ENCODE measurements around the gene TAS2R1. TPM values are rescaled to one million over a fixed set of nuclear protein-coding genes. Genes with fewer than 3 reads are reported as not detected.

Gene TAS2R1
- total and polyA plus RNA-seq, 2 donors (not counting 1 experiment from before 2014, with no cell fraction given): not detected

DNA sequence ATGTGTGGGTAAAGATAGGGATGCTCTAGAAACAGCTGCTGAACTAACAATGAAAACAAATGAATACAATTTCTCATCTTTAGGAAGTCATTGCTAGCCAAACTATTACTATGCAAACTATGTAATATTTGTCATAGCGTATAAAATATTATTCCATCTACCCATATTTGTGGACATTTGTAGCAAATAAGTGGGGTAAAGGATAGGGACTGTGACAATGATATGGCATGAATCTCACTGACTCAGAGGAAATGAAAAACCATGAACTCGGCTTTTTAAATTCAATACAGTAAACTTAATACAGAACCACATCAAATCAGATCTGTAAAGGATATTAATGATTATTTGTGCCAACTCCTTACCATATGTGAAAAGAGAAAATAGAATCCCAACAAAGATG, 16.7 kb upstream of the TAS2R1 start:
- no peaks in the 10 kb centered on the region for H3K9me3 ChIP-seq (ENCODE audit: control extremely low read depth in 1 of 3, control insufficient read depth in 2 of 3, insufficient read depth in 1 of 3, low read length in 2 of 3)
- intact Hi-C loops (cut with micrococcal nuclease): no loop called here
- Mint-ChIP-seq H3K27ac (no peak overlapping the region), H3K4me1 (no peaks in the 10 kb centered on the region), H3K27me3 (no peaks in the 10 kb centered on the region), H3K4me3 (no peak overlapping the region), H3K9me3 (ENCODE audit: insufficient read depth) (no peaks in the 10 kb centered on the region)
- POLR2A ChIA-PET: no interaction called here
- H3K4me2 ChIP-seq (replicated peaks; ENCODE audit: low read depth, low read length, poor library complexity, severe bottlenecking): no peak overlapping the region
- H3K9ac ChIP-seq (ENCODE audit: low read length): no peak overlapping the region
- no peak for ATAC-seq (ENCODE audit: low read depth)
- no peak overlapping the region for H3K27ac ChIP-seq (ENCODE audit: low read length in 2 of 2)
- no peak overlapping the region for H2AFZ ChIP-seq (ENCODE audit: insufficient read depth, low read depth, low read length, poor library complexity, severe bottlenecking)
- no peak overlapping the region for H3K4me3 ChIP-seq (ENCODE audit: control extremely low read depth in 1 of 5, extremely low read depth in 1 of 5, insufficient read depth in 1 of 5, low read depth in 2 of 5, low read length in 4 of 5)
- H3K79me2 ChIP-seq (ENCODE audit: control insufficient read depth, insufficient read depth, low read length): no peaks in the 10 kb centered on the region
- no peaks in the 10 kb centered on the region for H3K4me1 ChIP-seq (ENCODE audit: control insufficient read depth in 2 of 2, insufficient read depth in 2 of 2, low read length in 2 of 2)
- CTCF ChIA-PET: no interaction called here
- no peak for DNase-seq
- no CpG with 5 or more reads among the region's 2 CpGs for WGBS (ENCODE audit: insufficient coverage)
- TF ChIP-seq, protein P1, sequence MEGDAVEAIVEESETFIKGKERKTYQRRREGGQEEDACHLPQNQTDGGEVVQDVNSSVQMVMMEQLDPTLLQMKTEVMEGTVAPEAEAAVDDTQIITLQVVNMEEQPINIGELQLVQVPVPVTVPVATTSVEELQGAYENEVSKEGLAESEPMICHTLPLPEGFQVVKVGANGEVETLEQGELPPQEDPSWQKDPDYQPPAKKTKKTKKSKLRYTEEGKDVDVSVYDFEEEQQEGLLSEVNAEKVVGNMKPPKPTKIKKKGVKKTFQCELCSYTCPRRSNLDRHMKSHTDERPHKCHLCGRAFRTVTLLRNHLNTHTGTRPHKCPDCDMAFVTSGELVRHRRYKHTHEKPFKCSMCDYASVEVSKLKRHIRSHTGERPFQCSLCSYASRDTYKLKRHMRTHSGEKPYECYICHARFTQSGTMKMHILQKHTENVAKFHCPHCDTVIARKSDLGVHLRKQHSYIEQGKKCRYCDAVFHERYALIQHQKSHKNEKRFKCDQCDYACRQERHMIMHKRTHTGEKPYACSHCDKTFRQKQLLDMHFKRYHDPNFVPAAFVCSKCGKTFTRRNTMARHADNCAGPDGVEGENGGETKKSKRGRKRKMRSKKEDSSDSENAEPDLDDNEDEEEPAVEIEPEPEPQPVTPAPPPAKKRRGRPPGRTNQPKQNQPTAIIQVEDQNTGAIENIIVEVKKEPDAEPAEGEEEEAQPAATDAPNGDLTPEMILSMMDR (IDR thresholded peaks at IDR 0.05): no peak
- no peak for TF ChIP-seq EZH2 (IDR thresholded peaks at IDR 0.05; ENCODE audit: borderline replicate concordance, insufficient read depth, low read depth, low read length, poor library complexity, severe bottlenecking)
- no peaks in the 10 kb centered on the region for H3K27me3 ChIP-seq (replicated peaks in 1 of 4; ENCODE audit: control extremely low read depth in 1 of 4, control insufficient read depth in 3 of 4, insufficient read depth in 4 of 4, low read length in 3 of 4)
- no peaks in the 10 kb centered on the region for H4K20me1 ChIP-seq (ENCODE audit: control insufficient read depth, insufficient read depth, low read length, poor library complexity, severe bottlenecking)
- no peaks in the 10 kb centered on the region for H3K36me3 ChIP-seq (replicated peaks in 1 of 2; ENCODE audit: control extremely low read depth in 1 of 2, control insufficient read depth in 1 of 2, extremely low read depth in 1 of 2, insufficient read depth in 2 of 2, low read length in 1 of 2)

DNA sequence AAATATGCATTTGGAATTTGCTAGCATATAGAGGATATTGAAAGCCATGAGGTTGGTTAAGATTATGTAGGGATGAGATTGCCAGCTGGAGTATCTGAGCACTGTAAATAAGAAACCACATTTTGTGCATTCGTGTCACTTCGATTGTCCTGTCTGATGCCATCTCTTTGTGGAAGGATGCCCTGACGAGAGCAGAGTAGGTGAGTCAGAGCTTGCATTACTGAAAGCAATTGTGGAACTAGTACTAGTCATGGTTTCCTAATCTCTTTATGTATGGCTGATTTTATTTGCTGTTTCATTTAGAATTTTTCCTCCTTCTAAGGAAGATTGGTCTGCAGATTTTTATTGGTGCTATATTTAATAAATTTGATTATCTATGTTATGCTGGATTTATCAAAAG, 14.5 kb upstream of the TAS2R1 start:
- Histone ChIP-seq H3K4me3 (ENCODE audit: control extremely low read depth in 1 of 5, extremely low read depth in 1 of 5, insufficient read depth in 1 of 5, low read depth in 2 of 5, low read length in 4 of 5) (no peak overlapping the region), H2AFZ (ENCODE audit: insufficient read depth, low read depth, low read length, poor library complexity, severe bottlenecking) (no peak overlapping the region), H3K27ac (ENCODE audit: low read length in 2 of 2) (no peak overlapping the region), H4K20me1 (ENCODE audit: control insufficient read depth, insufficient read depth, low read length, poor library complexity, severe bottlenecking) (no peaks in the 10 kb centered on the region), H3K9ac (ENCODE audit: low read length) (no peak overlapping the region), H3K4me2 (replicated peaks; ENCODE audit: low read depth, low read length, poor library complexity, severe bottlenecking) (no peak overlapping the region), H3K36me3 (replicated peaks in 1 of 2; ENCODE audit: control extremely low read depth in 1 of 2, control insufficient read depth in 1 of 2, extremely low read depth in 1 of 2, insufficient read depth in 2 of 2, low read length in 1 of 2) (no peaks in the 10 kb centered on the region), H3K27me3 (replicated peaks in 1 of 4; ENCODE audit: control extremely low read depth in 1 of 4, control insufficient read depth in 3 of 4, insufficient read depth in 4 of 4, low read length in 3 of 4) (no peaks in the 10 kb centered on the region), H3K4me1 (ENCODE audit: control insufficient read depth in 2 of 2, insufficient read depth in 2 of 2, low read length in 2 of 2) (no peaks in the 10 kb centered on the region), H3K79me2 (ENCODE audit: control insufficient read depth, insufficient read depth, low read length) (no peaks in the 10 kb centered on the region), H3K9me3 (ENCODE audit: control extremely low read depth in 1 of 3, control insufficient read depth in 2 of 3, insufficient read depth in 1 of 3, low read length in 2 of 3) (no peaks in the 10 kb centered on the region)
- DNase-seq (no peak), ATAC-seq (ENCODE audit: low read depth) (no peak)
- Mint-ChIP-seq H3K27ac (no peak overlapping the region), H3K27me3 (no peaks in the 10 kb centered on the region), H3K4me1 (no peaks in the 10 kb centered on the region), H3K4me3 (no peak overlapping the region), H3K9me3 (ENCODE audit: insufficient read depth) (no peaks in the 10 kb centered on the region)
- intact Hi-C loops (cut with micrococcal nuclease): no loop called here
- CTCF ChIA-PET: no interaction called here
- TF ChIP-seq EZH2 (IDR thresholded peaks at IDR 0.05; ENCODE audit: borderline replicate concordance, insufficient read depth, low read depth, low read length, poor library complexity, severe bottlenecking): no peak
- TF ChIP-seq, protein P1 (IDR thresholded peaks at IDR 0.05): no peak
- POLR2A ChIA-PET: no interaction called here
- 94% methylated on average over 2 of the region's 3 CpGs for WGBS (ENCODE audit: insufficient coverage)
